GM10847 (cell line): ENCODE measurements around the gene HDAC3.

Experiments
- POLR2A ChIP-seq: IDR thresholded peaks from 2 replicates; pipeline ENCODE4 v1.6.1; 2011; ENCODE audit not compliant: insufficient read length; ENCODE audit errors: extremely low read depth

The HDAC3 gene

GRCh38 chr5:141636413-141637122 is at the start of gene HDAC3, which contains the start of gene RELL2:
Gene HDAC3 (minus strand): TSS chr5:141636849. CDS start chr5:141636790, 59 bp downstream.
Gene RELL2 (plus strand): TSS chr5:141636997. CDS start chr5:141638226, 1,229 bp downstream.
- peak; percentile 82 for TF ChIP-seq POLR2A

DNA sequence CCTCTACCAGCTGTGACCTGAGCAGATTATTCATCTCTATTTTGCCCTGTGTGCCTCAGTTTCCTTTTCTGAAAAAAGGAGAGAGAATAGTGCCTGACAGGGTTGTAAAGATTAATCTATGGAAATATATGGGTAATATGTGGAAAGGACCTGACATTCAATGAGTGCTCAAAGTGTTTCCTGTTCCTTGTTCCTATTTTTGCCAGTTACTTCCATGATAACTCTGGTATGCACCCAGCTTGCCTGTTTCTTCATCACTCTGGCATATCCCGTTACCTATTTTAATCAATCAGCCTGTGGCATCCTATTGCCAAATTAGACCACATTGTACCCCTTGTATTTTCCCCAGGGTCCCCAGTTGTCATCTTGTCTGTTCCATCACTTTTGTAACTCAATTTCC is 48.9 kb upstream of the HDAC3 start:
- no peak for TF ChIP-seq POLR2A

DNA sequence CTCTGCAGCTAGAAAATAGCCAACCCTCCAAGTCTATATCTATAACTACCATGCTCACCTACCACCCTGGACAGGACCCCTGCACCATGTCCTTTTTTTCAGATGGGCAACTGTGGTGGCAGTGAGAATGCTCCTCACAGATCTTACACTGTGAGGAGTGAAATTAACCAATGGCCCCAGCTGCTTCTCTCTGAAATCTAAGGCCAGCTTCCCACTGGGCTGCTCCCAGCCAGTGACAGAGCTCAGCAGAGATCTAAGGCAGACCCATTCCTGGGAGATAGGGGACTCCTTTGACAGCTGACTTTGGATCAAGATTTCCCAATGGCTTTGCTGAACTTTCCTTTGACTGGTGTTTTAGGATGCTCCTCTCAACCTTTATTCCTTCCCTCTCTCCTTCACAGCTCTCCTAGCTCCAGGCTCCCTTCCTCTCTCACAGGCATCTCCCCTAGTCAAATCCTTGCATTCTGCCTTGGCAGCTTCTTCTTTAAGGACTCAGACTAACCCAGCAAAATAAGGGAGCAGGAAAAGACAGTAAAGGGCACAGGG is 47.0 kb upstream of the HDAC3 start:
- no peak for TF ChIP-seq POLR2A

- no peak for TF ChIP-seq POLR2A
Measured at GRCh38 chr5:141681695-141682641, 45.3 kb upstream of the HDAC3 start, which contains the start of gene ARAP3. Gene ARAP3 (minus strand): TSS chr5:141682230. CDS start chr5:141680486, 1,744 bp downstream.

- no peak for TF ChIP-seq POLR2A
Measured at GRCh38 chr5:141681295-141681694, 44.6 kb upstream of the HDAC3 start.

- no peak for TF ChIP-seq POLR2A
Measured at GRCh38 chr5:141680751-141681201, 44.1 kb upstream of the HDAC3 start.

- TF ChIP-seq POLR2A = no peak
Measured at GRCh38 chr5:141680178-141680577, 43.5 kb upstream of the HDAC3 start.

- TF ChIP-seq POLR2A = no peak
Measured at GRCh38 chr5:141677415-141677814, 40.8 kb upstream of the HDAC3 start.

DNA sequence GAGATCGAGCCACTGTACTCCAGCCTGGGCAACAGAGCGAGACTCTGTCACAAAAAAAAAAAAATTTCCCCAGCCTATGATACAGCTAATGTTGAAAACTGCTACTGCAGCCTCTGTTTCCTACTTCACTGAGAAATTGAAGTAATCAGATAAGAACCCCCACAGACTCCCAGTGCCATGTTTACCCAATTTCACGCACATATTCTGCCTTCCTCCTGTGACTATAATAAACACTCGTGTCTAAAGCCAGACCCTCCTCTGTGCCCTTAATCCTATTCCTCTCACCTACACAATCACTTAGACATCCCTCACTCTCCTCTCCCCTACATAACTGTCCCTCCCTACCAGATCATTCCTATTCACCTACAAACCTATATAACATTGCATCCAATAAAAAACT is 39.0 kb upstream of the HDAC3 start:
- TF ChIP-seq POLR2A = no peak

DNA sequence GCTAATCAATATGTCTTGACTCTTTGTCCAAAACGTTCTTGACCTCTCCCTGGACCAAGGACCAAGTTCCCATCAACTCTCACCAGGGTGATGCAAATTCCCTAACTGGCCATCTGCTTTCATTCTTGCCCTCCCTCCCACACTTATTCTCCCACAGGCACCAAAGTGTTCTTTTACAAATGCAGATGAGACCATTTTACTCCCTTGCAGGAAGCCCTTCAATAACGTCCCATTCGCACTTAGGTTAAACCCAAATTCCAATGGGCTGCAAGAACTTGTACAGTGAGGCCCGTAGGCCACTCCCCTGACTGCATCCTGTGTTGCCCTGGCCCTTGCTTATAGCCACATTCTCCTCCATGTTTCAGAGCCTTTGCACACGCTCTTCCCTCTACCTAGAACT is 38.1 kb upstream of the HDAC3 start:
- TF ChIP-seq POLR2A = no peak

DNA sequence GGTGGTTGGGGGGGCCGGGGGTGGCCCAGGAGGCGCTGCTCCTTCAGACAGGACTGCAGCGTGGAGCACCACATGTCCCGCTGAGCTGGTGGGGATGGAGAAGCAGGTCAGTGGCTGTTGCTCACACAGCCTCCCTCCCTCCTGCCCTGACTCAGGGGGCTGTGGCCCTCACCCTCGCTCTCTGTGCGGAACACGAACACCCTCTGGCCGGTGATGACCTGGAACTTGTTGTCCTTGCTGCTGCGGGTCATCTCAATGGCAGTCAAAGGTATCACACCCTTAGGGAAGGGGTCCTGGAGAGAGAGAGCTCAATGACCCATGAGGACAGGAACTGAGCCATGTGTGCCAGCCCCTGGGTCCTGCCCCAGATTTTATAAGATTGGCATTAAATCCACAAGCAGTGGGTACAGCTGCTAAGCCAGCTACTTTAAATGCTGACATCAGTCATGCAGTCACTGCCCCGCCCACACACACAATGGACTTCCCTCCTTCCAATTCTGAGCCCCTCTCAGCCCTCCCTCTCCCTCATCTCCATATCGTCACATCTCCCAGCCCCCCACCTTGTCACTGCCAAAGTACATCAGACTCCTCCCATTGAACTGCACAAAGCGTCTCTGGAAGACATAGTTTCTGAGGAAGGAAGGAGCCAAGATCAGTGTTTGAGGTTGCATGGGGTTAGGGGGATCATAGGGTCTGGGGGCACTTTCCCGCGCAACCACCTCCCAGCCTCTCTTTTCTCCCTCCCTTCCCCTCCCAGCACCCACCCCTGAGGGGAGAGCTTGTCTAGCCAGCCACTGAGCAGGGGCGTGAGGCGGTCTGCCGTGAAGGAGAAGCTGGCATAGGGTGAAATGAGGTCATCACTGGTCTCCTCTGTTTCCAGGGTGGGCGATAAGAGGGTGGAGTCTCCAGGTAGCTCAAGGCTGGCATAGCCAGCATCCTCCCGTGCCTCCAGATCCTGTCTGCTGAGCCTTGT is 36.5 kb upstream of the HDAC3 start:
- no peak for TF ChIP-seq POLR2A

DNA sequence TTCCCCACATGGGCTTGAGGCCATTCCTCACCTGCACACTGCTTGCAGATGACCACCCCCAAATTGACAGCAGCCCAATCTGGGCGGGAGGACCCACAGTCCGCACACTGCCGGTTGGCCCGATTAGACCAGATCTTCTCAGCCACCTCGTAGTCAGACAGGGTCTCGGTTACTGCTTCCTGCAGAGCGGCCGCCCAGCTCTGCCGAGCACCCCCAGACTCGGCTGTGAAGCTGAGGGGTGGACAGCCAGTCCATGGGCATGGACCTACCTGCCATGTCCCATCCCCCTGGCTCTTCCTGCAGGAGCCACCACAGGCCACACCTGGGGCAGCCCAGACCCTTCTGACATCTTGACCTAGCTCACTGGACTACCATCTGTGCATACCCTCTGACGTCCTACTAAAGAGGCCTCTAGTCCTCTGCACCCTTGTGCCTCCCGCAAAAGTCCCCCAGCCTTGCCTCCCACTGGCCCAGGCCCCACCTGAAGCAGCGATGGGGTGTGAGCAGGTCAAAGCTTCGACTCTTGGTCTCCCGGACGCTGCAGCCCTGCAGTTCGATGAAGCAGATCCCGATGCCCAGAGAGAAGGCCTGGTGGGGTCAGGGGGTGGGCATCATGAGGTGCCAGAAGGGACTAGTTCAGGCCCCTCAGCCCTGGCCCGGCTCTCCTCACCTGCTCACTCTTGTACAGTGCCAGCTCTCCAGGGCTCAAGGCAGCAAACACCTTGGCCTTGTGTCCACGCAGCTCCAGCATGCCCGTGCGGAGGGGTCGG is 35.6 kb upstream of the HDAC3 start:
- TF ChIP-seq POLR2A = no peak

DNA sequence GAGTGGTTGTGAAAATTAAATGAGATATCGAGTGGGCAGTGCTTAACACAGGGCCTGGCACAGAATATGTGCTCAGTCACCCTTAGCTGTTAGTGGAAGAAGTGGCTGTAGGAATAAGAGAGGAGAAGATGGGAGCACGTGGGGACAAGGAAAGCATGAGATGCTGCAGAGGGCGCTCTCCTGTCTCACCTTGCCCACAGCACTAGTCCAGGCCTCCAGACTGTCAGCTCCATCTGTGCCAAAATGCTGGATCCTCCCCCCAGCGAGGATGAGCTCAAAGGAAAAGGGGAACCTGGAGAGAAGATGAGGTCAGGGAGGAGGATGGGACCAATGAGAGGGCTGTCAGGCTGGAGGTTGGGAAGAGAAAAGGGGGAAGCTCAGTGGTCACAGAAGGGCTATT is 32.9 kb upstream of the HDAC3 start:
- no peak for TF ChIP-seq POLR2A
